K562 (cell line): ENCODE measurements around the gene FOSL1. TPM values are rescaled to one million over a fixed set of nuclear protein-coding genes. Genes with fewer than 3 reads are reported as not detected.

ENCODE experiments used
- MITF ChIP-seq: IDR thresholded peaks from 2 replicates; pipeline ENCODE4 v1.6.1; 2014; ENCODE audit warnings: antibody characterized with exemption
- NCOA1 ChIP-seq: fragments of 450-650 bp; IDR thresholded peaks from 2 replicates; pipeline ENCODE4 v1.6.1; 2016; ENCODE audit warnings: low read depth
- PKNOX1 ChIP-seq: fragments of 450-650 bp; IDR thresholded peaks from 2 replicates; pipeline ENCODE4 v1.6.1; 2016
- RBM34 ChIP-seq: fragments of 200-400 bp; formaldehyde crosslinking; IDR thresholded peaks from 2 replicates; pipeline ENCODE4 v1.6.1; 2018; ENCODE audit warnings: low read length, borderline replicate concordance; ENCODE audit not compliant: insufficient read depth
- SAP30 ChIP-seq: fragments of 200-600 bp; sonication (generic); IDR thresholded peaks from 2 replicates; pipeline ENCODE4 v1.6.1; 2012; ENCODE audit warnings: borderline replicate concordance, low read depth, mild to moderate bottlenecking, moderate library complexity, low read length, control low read depth, inconsistent platforms; ENCODE audit not compliant: insufficient read depth, poor library complexity, severe bottlenecking
- ZFP36 ChIP-seq: fragments of 150-350 bp; IDR thresholded peaks from 2 replicates; pipeline ENCODE4 v1.6.1; 2018; ENCODE audit warnings: low read length, low read depth; ENCODE audit not compliant: partially characterized antibody
- ZNF282 ChIP-seq: sonication (generic); formaldehyde crosslinking; IDR thresholded peaks from 2 replicates; pipeline ENCODE4 v1.8.1; 2023; ENCODE audit warnings: missing genetic modification reagents
- ZNF318 ChIP-seq, 2 experiments: fragments of 450-650 bp; IDR thresholded peaks; 2 replicates each; pipeline ENCODE4 v1.6.1; 2016; ENCODE audit warnings: mild to moderate bottlenecking in 2 of 2, borderline replicate concordance in 1 of 2, low read depth in 1 of 2, moderate library complexity in 1 of 2
- ZNF444 ChIP-seq: fragments of 250-450 bp; sonication (Bioruptor Pico); IDR thresholded peaks from 2 replicates; pipeline ENCODE4 v1.4.0; 2020; ENCODE audit warnings: mild to moderate bottlenecking, moderate library complexity
- ZNF707 ChIP-seq: fragments of 250-450 bp; sonication (Bioruptor Pico); conservative IDR thresholded peaks from 2 replicates; pipeline ENCODE4 v1.8.0; 2022; ENCODE audit warnings: inconsistent platforms, mild to moderate bottlenecking, moderate library complexity
- polyA plus RNA-seq, 8 experiments: library from polyadenylated mRNA; depleted of rRNA in 4 of 8; stranded (reverse) in 5 of 8; unstranded in 3 of 8; fragments of >200 nt; fragmentation: Nextera tagmentation in 2 of 8; fragmentation: Illumina TruSeq in 1 of 8; extraction: Ambion mirVana in 2 of 8; extraction: Trizol in 1 of 8; gene quantifications; 2 replicates each; pipeline versions ENCODE4 v1.2.1 to v1.2.3, GENCODE V29; 2011 to 2014; ENCODE audit warnings: inconsistent platforms in 1 of 8, missing spikeins in 1 of 8
- total RNA-seq, 7 experiments: library from RNA; depleted of rRNA in 6 of 7; stranded (reverse); fragments of >200 nt in 6 of 7; fragmentation: Illumina TruSeq in 2 of 7; extraction: Trizol in 2 of 7; gene quantifications; 2 replicates each; pipeline versions ENCODE4 v1.2.1 to v1.2.3, GENCODE V29; 2011 to 2021; ENCODE audit warnings: low replicate concordance in 1 of 7
- TF ChIP-seq, protein P1 (sequence below): fragments of 250-450 bp; sonication (Bioruptor Pico); IDR thresholded peaks from 2 replicates; pipeline ENCODE4 v1.4.0; 2020; ENCODE audit warnings: mild to moderate bottlenecking
- TF ChIP-seq, protein P2 (sequence below): sonication (generic); formaldehyde crosslinking; IDR thresholded peaks from 2 replicates; pipeline ENCODE4 v1.8.0; 2022; ENCODE audit warnings: mild to moderate bottlenecking, missing genetic modification reagents

The FOSL1 gene
- total and polyA plus RNA-seq, 9 of the 15 experiments (the other 6 are each of a cell fraction or from before 2014, with no cell fraction given) = 3.5 to 39.6 (median 10.0) TPM

- TF ChIP-seq, protein P1, sequence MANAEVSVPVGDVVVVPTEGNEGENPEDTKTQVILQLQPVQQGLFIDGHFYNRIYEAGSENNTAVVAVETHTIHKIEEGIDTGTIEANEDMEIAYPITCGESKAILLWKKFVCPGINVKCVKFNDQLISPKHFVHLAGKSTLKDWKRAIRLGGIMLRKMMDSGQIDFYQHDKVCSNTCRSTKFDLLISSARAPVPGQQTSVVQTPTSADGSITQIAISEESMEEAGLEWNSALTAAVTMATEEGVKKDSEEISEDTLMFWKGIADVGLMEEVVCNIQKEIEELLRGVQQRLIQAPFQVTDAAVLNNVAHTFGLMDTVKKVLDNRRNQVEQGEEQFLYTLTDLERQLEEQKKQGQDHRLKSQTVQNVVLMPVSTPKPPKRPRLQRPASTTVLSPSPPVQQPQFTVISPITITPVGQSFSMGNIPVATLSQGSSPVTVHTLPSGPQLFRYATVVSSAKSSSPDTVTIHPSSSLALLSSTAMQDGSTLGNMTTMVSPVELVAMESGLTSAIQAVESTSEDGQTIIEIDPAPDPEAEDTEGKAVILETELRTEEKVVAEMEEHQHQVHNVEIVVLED = peak; percentile 73
- TF ChIP-seq NCOA1 = no peak
- TF ChIP-seq PKNOX1 = peak; percentile 29; the same call in 1 of the 2 replicates
- TF ChIP-seq MITF = no peak
- TF ChIP-seq ZFP36 = no peak
- no peak for TF ChIP-seq SAP30
- TF ChIP-seq, protein P2, sequence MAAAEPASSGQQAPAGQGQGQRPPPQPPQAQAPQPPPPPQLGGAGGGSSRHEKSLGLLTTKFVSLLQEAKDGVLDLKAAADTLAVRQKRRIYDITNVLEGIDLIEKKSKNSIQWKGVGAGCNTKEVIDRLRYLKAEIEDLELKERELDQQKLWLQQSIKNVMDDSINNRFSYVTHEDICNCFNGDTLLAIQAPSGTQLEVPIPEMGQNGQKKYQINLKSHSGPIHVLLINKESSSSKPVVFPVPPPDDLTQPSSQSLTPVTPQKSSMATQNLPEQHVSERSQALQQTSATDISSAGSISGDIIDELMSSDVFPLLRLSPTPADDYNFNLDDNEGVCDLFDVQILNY (CRISPR knock-in tag) = peak; percentile 42; the same call in 1 of the 2 replicates
- no peak for TF ChIP-seq ZNF282 (CRISPR knock-in tag)
- TF ChIP-seq ZNF318 (IDR thresholded peaks at IDR 0.05; ENCODE audit: borderline replicate concordance in 1 of 2, low read depth in 1 of 2) = no peak
- TF ChIP-seq ZNF444 = peak; percentile 16; the same call in 1 of the 2 replicates
- no peak for TF ChIP-seq RBM34
- no peak for TF ChIP-seq ZNF707
These were observed 42.1 kb downstream of the FOSL1 start, which contains the start of gene CFL1 (continued) for GRCh38 chr11:65857853-65858680.
